Right ventricle myocardium inferior (tissue), 1 donor: ENCODE results near the gene PLA2G4C. TPM values are rescaled to one million over a fixed set of nuclear protein-coding genes. Genes with fewer than 3 reads are reported as not detected.

Experiments used
- ATAC-seq: fragments of 200-7000 bp; cut with Tn5 transposase; one replicate; pipeline ENCODE4 v1.9.1; 2020; ENCODE audit warnings: mild to moderate bottlenecking, moderate library complexity
- DNase-seq: peaks from one replicate; pipeline ENCODE4 v3.0.0; 2021; ENCODE audit errors: missing footprints
- intact Hi-C: fragments of 100-400 bp; cut with DNase I; formaldehyde crosslinking; loops from one replicate; pipeline ENCODE4 v1.11.0; 2022
- long read RNA-seq: library from polyadenylated mRNA; unstranded; transcript quantifications from one replicate; pipeline ENCODE4 v2.0.0, GENCODE V29; 2021
- total RNA-seq: library from RNA; stranded (reverse); fragmentation: NEBNext Ultra II Directional; extraction: Animal tissue kit (Norgen Biotek cat#: 25700); gene quantifications from one replicate; pipeline ENCODE4 v1.2.1, GENCODE V29; 2021
- donor health status: DM: no; HTN: yes; CAD: no; lungs with severe emphysema.

The PLA2G4C gene
- total RNA-seq, result 40.8 TPM
- long read RNA-seq, transcript PLA2G4C-222 (17 exons, 1,984 nt), result major isoform, 16 of 27 reads
- long read RNA-seq, partial matches to known transcripts, result 3 of 27 reads
- long read RNA-seq, other reads (novel, unspliced or antisense), result 6 of 27 reads

GRCh38 chr19:48110350-48110966 is at the start of gene PLA2G4C:
PLA2G4C (minus strand) TSS chr19:48110817; CDS start chr19:48106529, 4,288 bp downstream.
- peak; percentile 93 for ATAC-seq
- peak; percentile 96 for DNase-seq
- intact Hi-C loops, result no loop called here

GRCh38 chr19:48158210-48158790 is 47.7 kb upstream of the PLA2G4C start:
- DNase-seq (no peak), ATAC-seq (peak; percentile 64)
- intact Hi-C loops, result no loop called here

- intact Hi-C loops, result no loop called here
- no peak for ATAC-seq
- DNase-seq, result no peak
Measured at GRCh38 chr19:48154003-48154402, 43.4 kb upstream of the PLA2G4C start.

- ATAC-seq (no peak), DNase-seq (no peak)
- intact Hi-C loops, result loop anchor here (1.0 kb wide), 1 partner anchor 45 kb away; no protein-coding TSS in a partner anchor
Measured at GRCh38 chr19:48152551-48152950, 41.9 kb upstream of the PLA2G4C start.

GRCh38 chr19:48149430-48149829 is 38.8 kb upstream of the PLA2G4C start:
- intact Hi-C loops, result no loop called here
- no peak for DNase-seq

GRCh38 chr19:48148576-48148975 is 38.0 kb upstream of the PLA2G4C start:
- no peak for ATAC-seq

More at GRCh38 chr19:48149430-48149829, 38.8 kb upstream of the PLA2G4C start:
- no peak for ATAC-seq

GRCh38 chr19:48147597-48148175 is 37.1 kb upstream of the PLA2G4C start:
- DNase-seq, result no peak
- intact Hi-C loops, result no loop called here
- no peak for ATAC-seq

More at GRCh38 chr19:48148576-48148975, 38.0 kb upstream of the PLA2G4C start:
- no peak for DNase-seq
- intact Hi-C loops, result no loop called here

GRCh38 chr19:48139053-48139452 is 28.4 kb upstream of the PLA2G4C start:
- intact Hi-C loops, result no loop called here
- ATAC-seq (no peak), DNase-seq (no peak)

- intact Hi-C loops, result no loop called here
- no peak for ATAC-seq
- no peak for DNase-seq
Measured at GRCh38 chr19:48137411-48137810, 26.8 kb upstream of the PLA2G4C start.

GRCh38 chr19:48136547-48136946 is 25.9 kb upstream of the PLA2G4C start:
- ATAC-seq (no peak), DNase-seq (no peak)
- intact Hi-C loops, result no loop called here

- intact Hi-C loops, result no loop called here
- no peak for DNase-seq
Measured at GRCh38 chr19:48135411-48135810, 24.8 kb upstream of the PLA2G4C start.

GRCh38 chr19:48133094-48133493 is 22.5 kb upstream of the PLA2G4C start:
- no peak for ATAC-seq
- DNase-seq, result no peak
- intact Hi-C loops, result no loop called here

More at GRCh38 chr19:48135411-48135810, 24.8 kb upstream of the PLA2G4C start:
- no peak for ATAC-seq

- no peak for ATAC-seq
- intact Hi-C loops, result no loop called here
Measured at GRCh38 chr19:48127561-48127960, 16.9 kb upstream of the PLA2G4C start.

GRCh38 chr19:48123907-48124651 is 13.5 kb upstream of the PLA2G4C start:
- DNase-seq, result no peak
- intact Hi-C loops, result no loop called here
- ATAC-seq, result no peak

More at GRCh38 chr19:48127561-48127960, 16.9 kb upstream of the PLA2G4C start:
- no peak for DNase-seq

- DNase-seq, result no peak
- intact Hi-C loops, result no loop called here
- ATAC-seq, result no peak
Measured at GRCh38 chr19:48122421-48122820, 11.8 kb upstream of the PLA2G4C start.

- DNase-seq (peak; percentile 20), ATAC-seq (peak; percentile 31)
- intact Hi-C loops, result no loop called here
Measured at GRCh38 chr19:48121909-48122371, 11.3 kb upstream of the PLA2G4C start.

GRCh38 chr19:48121066-48121465 is 10.4 kb upstream of the PLA2G4C start:
- intact Hi-C loops, result no loop called here
- no peak for DNase-seq
- ATAC-seq, result no peak

- ATAC-seq (no peak), DNase-seq (no peak)
- intact Hi-C loops, result no loop called here
Measured at GRCh38 chr19:48120505-48120904, 9.9 kb upstream of the PLA2G4C start.

GRCh38 chr19:48118131-48118517 is 7.5 kb upstream of the PLA2G4C start:
- intact Hi-C loops, result no loop called here
- ATAC-seq (no peak), DNase-seq (no peak)
